HepG2 (cell line): ENCODE results near the gene GPAM. TPM values are rescaled to one million over a fixed set of nuclear protein-coding genes. Genes with fewer than 3 reads are reported as not detected.

Source experiments
- AFF4 ChIP-seq: sonication (generic); formaldehyde crosslinking; IDR thresholded peaks from 2 replicates; pipeline ENCODE4 v1.4.0; 2020; ENCODE audit warnings: missing genetic modification reagents
- ASH2L ChIP-seq: fragments of 300-600, 200-600 bp; sonication (generic); IDR thresholded peaks from 2 replicates; pipeline ENCODE4 v1.7.0; 2017; ENCODE audit warnings: low read depth, mild to moderate bottlenecking, moderate library complexity, mixed read lengths, low read length; ENCODE audit not compliant: insufficient read length
- CHCHD3 ChIP-seq: sonication (generic); formaldehyde crosslinking; IDR thresholded peaks from 2 replicates; pipeline ENCODE4 v1.8.0; 2022; ENCODE audit warnings: mild to moderate bottlenecking, missing genetic modification reagents, moderate library complexity
- CREB1 ChIP-seq, 2 experiments: fragments of 450-650 bp in 1 of 2; IDR thresholded peaks; 2 replicates each; pipeline ENCODE4 v1.6.1; 2016 to 2017; ENCODE audit warnings: control low read depth in 1 of 2, mild to moderate bottlenecking in 1 of 2, missing compliant biosample characterization in 1 of 2, missing genetic modification characterization in 1 of 2
- FOSL2 ChIP-seq: sonication (generic); formaldehyde crosslinking; IDR thresholded peaks from 2 replicates; pipeline ENCODE4 v1.4.0; 2020; ENCODE audit warnings: missing genetic modification reagents
- HOXA5 ChIP-seq: sonication (generic); formaldehyde crosslinking; IDR thresholded peaks from 2 replicates; pipeline ENCODE4 v1.4.0; 2020; ENCODE audit warnings: missing genetic modification reagents
- KDM6A ChIP-seq: IDR thresholded peaks from 2 replicates; pipeline ENCODE4 v1.6.1; 2016; ENCODE audit warnings: low read depth
- NFE2 ChIP-seq: sonication (generic); formaldehyde crosslinking; IDR thresholded peaks from 2 replicates; pipeline ENCODE4 v1.4.0; 2020; ENCODE audit warnings: missing genetic modification reagents
- POLR2A ChIP-seq, 2 experiments: IDR thresholded peaks; 2 replicates each; pipeline ENCODE4 v1.6.1; 2011; ENCODE audit warnings: low read depth in 2 of 2, low read length in 2 of 2, mild to moderate bottlenecking in 1 of 2, moderate library complexity in 1 of 2; ENCODE audit not compliant: insufficient read depth in 1 of 2
- THYN1 ChIP-seq: sonication (generic); formaldehyde crosslinking; IDR thresholded peaks from 2 replicates; pipeline ENCODE4 v1.8.1; 2023; ENCODE audit warnings: low read depth, mild to moderate bottlenecking, moderate library complexity, missing genetic modification reagents, borderline replicate concordance
- TOPORS ChIP-seq: sonication (generic); formaldehyde crosslinking; IDR thresholded peaks from 2 replicates; pipeline ENCODE4 v1.8.0; 2023; ENCODE audit warnings: mild to moderate bottlenecking, missing genetic modification reagents
- ZKSCAN8 ChIP-seq: IDR thresholded peaks from 2 replicates; pipeline ENCODE4 v1.6.1; 2016; ENCODE audit warnings: borderline replicate concordance, missing genetic modification reagents, missing compliant biosample characterization
- ZNF143 ChIP-seq: sonication (generic); formaldehyde crosslinking; IDR thresholded peaks from 2 replicates; pipeline ENCODE4 v1.4.0; 2020; ENCODE audit warnings: missing genetic modification reagents
- ZNF367 ChIP-seq: sonication (generic); formaldehyde crosslinking; IDR thresholded peaks from 2 replicates; pipeline ENCODE4 v1.4.0; 2020; ENCODE audit warnings: missing genetic modification reagents, borderline replicate concordance
- ZNF558 ChIP-seq: sonication (generic); formaldehyde crosslinking; IDR thresholded peaks from 2 replicates; pipeline ENCODE4 v1.9.0; 2022; ENCODE audit warnings: mild to moderate bottlenecking, missing genetic modification reagents, borderline replicate concordance
- ZNF850 ChIP-seq: sonication (generic); formaldehyde crosslinking; conservative IDR thresholded peaks from 2 replicates; pipeline ENCODE4 v1.9.0; 2021; ENCODE audit warnings: mild to moderate bottlenecking, missing genetic modification reagents
- ZSCAN22 ChIP-seq: sonication (generic); formaldehyde crosslinking; IDR thresholded peaks from 2 replicates; pipeline ENCODE4 v1.4.0; 2020; ENCODE audit warnings: mild to moderate bottlenecking, missing genetic modification reagents
- polyA plus RNA-seq, 8 experiments: library from polyadenylated mRNA; depleted of rRNA in 3 of 8; stranded (reverse) in 7 of 8; unstranded in 1 of 8; fragments of >200 nt; fragmentation: Illumina TruSeq in 4 of 8; extraction: Trizol in 4 of 8; gene quantifications; 2 replicates each; pipeline versions ENCODE4 v1.2.1 to v1.2.3, GENCODE V29; 2011 to 2016; ENCODE audit warnings: low read depth in 4 of 8, missing spikeins in 1 of 8, mixed read lengths in 1 of 8; ENCODE audit not compliant: insufficient read depth in 1 of 8
- total RNA-seq, 5 experiments: library from RNA; depleted of rRNA; stranded (reverse); fragments of >200 nt; fragmentation: Illumina TruSeq; extraction: Trizol; gene quantifications; 2 replicates each; pipeline ENCODE4 v1.2.3, GENCODE V29; 2016; ENCODE audit warnings: low read depth in 1 of 5
- TF ChIP-seq, protein P1 (sequence below): IDR thresholded peaks from 2 replicates; pipeline ENCODE4 v1.6.1; 2016; ENCODE audit warnings: low read depth, control low read depth
- TF ChIP-seq, protein P2 (sequence below): IDR thresholded peaks from 2 replicates; pipeline ENCODE4 v1.6.1; 2016; ENCODE audit warnings: mild to moderate bottlenecking, missing biosample characterization, missing genetic modification reagents
- TF ChIP-seq, protein P3 (sequence below): sonication (generic); formaldehyde crosslinking; IDR thresholded peaks from 2 replicates; pipeline ENCODE4 v1.5.1; 2020; ENCODE audit warnings: mild to moderate bottlenecking, missing genetic modification reagents, borderline replicate concordance

GPAM gene
- total and polyA plus RNA-seq, 2 of the 13 experiments (the other 11 are each of a cell fraction or from before 2014, with no cell fraction given) = 36.8 to 140 TPM

DNA sequence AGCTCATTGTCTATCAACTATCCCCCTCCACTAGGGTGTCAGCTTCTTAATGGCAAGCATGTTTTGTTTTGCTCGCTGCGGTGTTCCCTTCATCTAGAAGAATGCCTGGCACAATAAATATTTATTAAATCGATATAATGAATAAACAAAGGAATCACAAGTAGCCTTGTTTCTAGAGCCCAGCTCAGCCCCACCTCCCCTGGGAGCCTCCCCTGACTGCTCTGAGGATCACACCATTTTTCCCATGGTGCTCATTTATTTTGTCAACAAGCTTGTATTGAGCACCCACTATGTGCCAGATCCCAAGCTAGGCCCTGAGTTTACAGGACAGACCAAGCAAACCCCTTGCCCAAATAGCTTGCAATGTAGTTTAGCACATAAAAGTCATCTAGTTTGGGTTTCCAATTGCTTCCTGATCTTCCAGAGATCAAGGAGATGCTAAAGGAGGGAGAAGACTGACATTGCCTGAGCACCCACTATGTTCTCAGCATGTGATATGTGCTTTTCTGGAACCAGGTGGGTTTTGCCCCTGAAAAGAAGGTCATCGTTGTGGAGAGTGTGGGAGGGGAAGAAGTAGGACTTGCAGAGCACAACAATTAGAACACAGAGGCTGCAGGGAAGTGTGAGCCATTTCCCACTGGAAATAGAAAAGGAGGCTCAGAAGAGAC lies 42.3 kb upstream of the GPAM start (continued):
- TF ChIP-seq CHCHD3 (CRISPR knock-in tag) (no peak), ZNF367 (CRISPR knock-in tag) (no peak), ZNF143 (CRISPR knock-in tag) (peak; percentile 71), CREB1 (IDR thresholded peaks at IDR 0.05) (no peak), CREB1 (CRISPR knock-in tag; IDR thresholded peaks at IDR 0.05) (0 out of 2 replicates have a peak, but pooled peaks have one; percentile 37), AFF4 (CRISPR knock-in tag) (peak; percentile 87), KDM6A (CRISPR knock-in tag) (no peak), ASH2L (no peak), ZNF850 (CRISPR knock-in tag) (no peak), POLR2A (IDR thresholded peaks at IDR 0.05; ENCODE audit: insufficient read depth in 1 of 2, low read depth in 2 of 2, low read length in 2 of 2) (no peak), NFE2 (CRISPR knock-in tag) (no peak), THYN1 (CRISPR knock-in tag) (no peak), TOPORS (CRISPR knock-in tag) (no peak), ZSCAN22 (CRISPR knock-in tag) (no peak), FOSL2 (CRISPR knock-in tag) (peak; percentile 36; the same call in 1 of the 2 replicates), ZKSCAN8 (CRISPR knock-in tag) (no peak), HOXA5 (CRISPR knock-in tag) (peak; percentile 72; the same call in 1 of the 2 replicates), ZNF558 (CRISPR knock-in tag) (0 out of 2 replicates have a peak, but pooled peaks have one; percentile 28)
- TF ChIP-seq, protein P1, sequence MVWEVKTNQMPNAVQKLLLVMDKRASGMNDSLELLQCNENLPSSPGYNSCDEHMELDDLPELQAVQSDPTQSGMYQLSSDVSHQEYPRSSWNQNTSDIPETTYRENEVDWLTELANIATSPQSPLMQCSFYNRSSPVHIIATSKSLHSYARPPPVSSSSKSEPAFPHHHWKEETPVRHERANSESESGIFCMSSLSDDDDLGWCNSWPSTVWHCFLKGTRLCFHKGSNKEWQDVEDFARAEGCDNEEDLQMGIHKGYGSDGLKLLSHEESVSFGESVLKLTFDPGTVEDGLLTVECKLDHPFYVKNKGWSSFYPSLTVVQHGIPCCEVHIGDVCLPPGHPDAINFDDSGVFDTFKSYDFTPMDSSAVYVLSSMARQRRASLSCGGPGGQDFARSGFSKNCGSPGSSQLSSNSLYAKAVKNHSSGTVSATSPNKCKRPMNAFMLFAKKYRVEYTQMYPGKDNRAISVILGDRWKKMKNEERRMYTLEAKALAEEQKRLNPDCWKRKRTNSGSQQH (CRISPR knock-in tag) = peak; percentile 54; the same call in 1 of the 2 replicates
- TF ChIP-seq, protein P2, sequence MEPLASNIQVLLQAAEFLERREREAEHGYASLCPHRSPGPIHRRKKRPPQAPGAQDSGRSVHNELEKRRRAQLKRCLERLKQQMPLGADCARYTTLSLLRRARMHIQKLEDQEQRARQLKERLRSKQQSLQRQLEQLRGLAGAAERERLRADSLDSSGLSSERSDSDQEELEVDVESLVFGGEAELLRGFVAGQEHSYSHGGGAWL (CRISPR knock-in tag) = no peak
- TF ChIP-seq, protein P3, sequence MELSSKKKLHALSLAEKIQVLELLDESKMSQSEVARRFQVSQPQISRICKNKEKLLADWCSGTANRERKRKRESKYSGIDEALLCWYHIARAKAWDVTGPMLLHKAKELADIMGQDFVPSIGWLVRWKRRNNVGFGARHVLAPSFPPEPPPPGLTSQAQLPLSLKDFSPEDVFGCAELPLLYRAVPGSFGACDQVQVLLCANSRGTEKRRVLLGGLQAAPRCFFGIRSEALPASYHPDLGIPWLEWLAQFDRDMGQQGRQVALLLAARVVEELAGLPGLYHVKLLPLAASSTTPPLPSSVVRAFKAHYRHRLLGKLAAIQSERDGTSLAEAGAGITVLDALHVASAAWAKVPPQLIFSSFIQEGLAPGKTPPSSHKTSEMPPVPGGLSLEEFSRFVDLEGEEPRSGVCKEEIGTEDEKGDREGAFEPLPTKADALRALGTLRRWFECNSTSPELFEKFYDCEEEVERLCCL (CRISPR knock-in tag) = no peak
